Activated T-helper 2 cell treated with anti-CD3 and anti-CD28 coated beads, Interferon-gamma antibody, Interleukin-2, Interleukin-4, amounts not matched to agents 10 μg/mL and 5 μg/mL and 100 μg/mL, durations not matched to agents 14 hours and 24 hours and 36 hours (primary cell): ENCODE results near the gene H2BK1. TPM values are rescaled to one million over a fixed set of nuclear protein-coding genes. Genes with fewer than 3 reads are reported as not detected.

Experiments used
- DNase-seq: peaks from one replicate; pipeline ENCODE4 v3.0.0; 2021; ENCODE audit warnings: low spot score
- H3K27ac Mint-ChIP-seq: one replicate; pipeline ENCODE4 v1.8.0; 2021; ENCODE audit warnings: mixed read lengths
- H3K27me3 Mint-ChIP-seq: one replicate; pipeline ENCODE4 v1.8.0; 2021; ENCODE audit warnings: low read depth, mixed read lengths
- H3K36me3 Mint-ChIP-seq: one replicate; pipeline ENCODE4 v1.8.0; 2021; ENCODE audit warnings: low read depth, mixed read lengths
- H3K4me1 Mint-ChIP-seq: one replicate; pipeline ENCODE4 v1.8.0; 2021; ENCODE audit warnings: low read depth, mixed read lengths
- H3K4me3 Mint-ChIP-seq: one replicate; pipeline ENCODE4 v1.8.0; 2021; ENCODE audit warnings: low read depth, mild to moderate bottlenecking, moderate library complexity, mixed read lengths
- H3K9me3 Mint-ChIP-seq: one replicate; pipeline ENCODE4 v1.8.0; 2021; ENCODE audit warnings: mixed read lengths
- intact Hi-C: fragments of 100-400 bp; cut with micrococcal nuclease; formaldehyde crosslinking; loops from one replicate; pipeline ENCODE4 v1.15.1; 2023
- total RNA-seq: library from RNA; stranded (reverse); gene quantifications from 2 replicates; pipeline ENCODE4 v1.2.3, GENCODE V29; 2022

Gene H2BK1
- total RNA-seq, 1 donor from 2014 or later, result not detected

DNA sequence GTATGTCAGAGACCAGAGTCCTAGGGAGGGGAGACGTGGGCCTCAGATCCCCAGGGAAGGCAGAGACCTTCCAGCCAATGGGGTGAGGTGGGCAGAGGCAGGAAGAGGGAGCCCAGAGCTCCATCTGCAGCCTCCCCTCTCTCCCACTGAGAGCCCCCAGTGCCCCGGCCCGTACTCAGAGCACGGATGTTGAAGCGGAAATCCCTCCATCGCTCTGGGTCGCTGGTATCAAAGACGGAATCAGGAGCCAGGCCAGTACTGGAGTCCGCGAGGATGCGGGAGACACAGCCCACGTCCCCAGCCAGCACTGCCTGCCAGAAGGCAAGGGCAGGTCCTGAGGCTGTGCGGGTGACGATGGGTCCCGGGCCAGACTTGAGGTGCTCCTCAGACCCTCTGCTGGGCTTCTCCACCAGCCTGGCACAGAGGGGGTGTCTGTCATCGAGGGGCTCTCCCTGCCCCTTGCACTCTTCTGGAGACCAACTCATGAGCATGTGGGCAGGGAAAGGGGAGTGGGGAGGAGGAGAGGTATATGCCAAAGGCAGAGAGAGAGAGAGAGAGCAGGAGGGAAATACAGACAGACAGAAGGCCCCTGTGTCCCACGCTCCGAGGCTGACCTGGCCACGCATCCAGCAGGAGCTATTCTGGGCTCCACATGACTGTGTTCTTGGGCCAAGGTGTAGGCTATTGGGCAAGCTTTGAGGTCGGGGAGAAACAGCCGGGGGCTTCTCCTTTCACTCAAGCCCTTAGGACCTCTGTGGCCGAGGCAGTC is 23.5 kb downstream of the H2BK1 start, which contains the start of gene ASB10:
ASB10 (minus strand) TSS at position 611 of the 769 bp plus-strand sequence; CDS start at position 491, 120 bp downstream.
- DNase-seq, result no peak
- intact Hi-C loops, result no loop called here
- no peaks in the 10 kb centered on the region for H3K9me3 Mint-ChIP-seq
- H3K27me3 Mint-ChIP-seq, result peaks cover 10% of the 10 kb centered on the region
- no peak within 1 kb of the TSS for H3K27ac Mint-ChIP-seq
- H3K4me1 Mint-ChIP-seq, result no peaks in the 10 kb centered on the region
- H3K36me3 Mint-ChIP-seq, result no peaks in the 10 kb centered on the region
- no peak within 1 kb of the TSS for H3K4me3 Mint-ChIP-seq

DNA sequence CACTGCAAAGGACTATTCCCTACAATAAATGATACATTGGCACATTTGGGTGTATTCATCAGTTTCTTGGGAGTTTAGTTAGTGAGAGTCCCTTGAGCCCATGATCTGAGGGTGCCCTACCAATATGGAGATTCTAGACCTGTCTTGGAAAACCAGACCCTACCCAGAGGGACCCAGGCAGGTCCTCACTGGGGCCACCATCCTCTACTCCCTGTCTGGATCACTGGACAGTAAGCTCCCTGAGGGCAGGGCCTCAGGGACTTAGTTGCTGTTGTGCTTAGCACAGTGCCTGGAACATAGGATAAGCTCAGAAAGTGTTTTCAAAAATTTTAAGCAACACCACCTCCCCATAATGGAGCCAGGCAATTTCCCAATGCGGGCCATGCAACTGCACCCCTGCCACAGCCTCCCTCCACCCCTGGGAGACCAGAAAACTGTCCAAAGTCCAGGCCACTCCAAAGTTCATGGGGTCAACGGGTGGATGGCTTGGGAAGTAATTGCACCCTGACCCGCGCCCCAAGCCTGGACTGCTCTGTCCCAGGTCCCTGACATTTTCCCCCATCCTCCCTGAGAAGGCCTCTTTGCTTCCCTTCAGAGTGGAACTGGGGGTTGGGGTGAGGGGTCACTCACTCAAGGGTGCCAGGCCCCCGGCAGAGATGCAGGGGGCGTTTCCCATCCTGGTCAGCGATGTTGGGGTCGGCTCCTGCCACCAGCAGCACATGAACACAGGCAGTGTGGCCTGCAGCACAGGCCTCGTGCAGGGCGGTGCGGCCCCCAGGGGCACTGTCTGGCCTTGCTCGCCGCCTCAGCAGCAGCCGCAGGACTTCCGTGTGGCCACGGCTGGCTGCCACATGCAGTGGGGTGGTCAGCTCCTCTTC is 24.3 kb downstream of the H2BK1 start:
- H3K27ac Mint-ChIP-seq, result no peak overlapping the region
- H3K4me3 Mint-ChIP-seq, result no peak overlapping the region
- no peak for DNase-seq
- no peaks in the 10 kb centered on the region for H3K4me1 Mint-ChIP-seq
- H3K36me3 Mint-ChIP-seq, result no peaks in the 10 kb centered on the region
- intact Hi-C loops, result no loop called here
- H3K27me3 Mint-ChIP-seq, result peaks cover 10% of the 10 kb centered on the region
- H3K9me3 Mint-ChIP-seq, result no peaks in the 10 kb centered on the region

DNA sequence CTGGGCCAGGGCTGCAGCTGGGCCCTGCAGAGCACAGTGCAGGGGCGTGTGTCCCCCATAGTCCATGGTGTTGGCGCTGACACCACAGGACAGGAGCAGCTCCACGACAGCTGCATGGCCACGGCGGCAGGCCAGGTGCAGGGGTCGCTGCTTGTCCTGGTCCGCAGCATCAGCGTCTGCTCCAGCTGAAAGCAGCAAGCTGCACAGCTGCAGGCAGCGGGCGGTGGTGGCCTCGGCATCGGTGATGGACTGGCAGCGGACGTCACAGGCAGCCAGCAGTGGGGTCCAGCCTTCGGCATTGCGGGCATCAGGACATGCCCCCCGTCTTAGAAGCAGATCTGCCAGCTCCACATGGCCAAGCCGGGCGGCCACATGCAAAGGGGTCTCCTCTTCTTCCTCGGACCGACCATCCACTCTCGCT is 29.3 kb downstream of the H2BK1 start:
- no peaks in the 10 kb centered on the region for H3K9me3 Mint-ChIP-seq
- no peak overlapping the region for H3K4me3 Mint-ChIP-seq
- DNase-seq, result no peak
- no peak overlapping the region for H3K27ac Mint-ChIP-seq
- H3K27me3 Mint-ChIP-seq, result peaks cover 9% of the 10 kb centered on the region
- intact Hi-C loops, result no loop called here
- H3K4me1 Mint-ChIP-seq, result no peaks in the 10 kb centered on the region
- no peaks in the 10 kb centered on the region for H3K36me3 Mint-ChIP-seq

DNA sequence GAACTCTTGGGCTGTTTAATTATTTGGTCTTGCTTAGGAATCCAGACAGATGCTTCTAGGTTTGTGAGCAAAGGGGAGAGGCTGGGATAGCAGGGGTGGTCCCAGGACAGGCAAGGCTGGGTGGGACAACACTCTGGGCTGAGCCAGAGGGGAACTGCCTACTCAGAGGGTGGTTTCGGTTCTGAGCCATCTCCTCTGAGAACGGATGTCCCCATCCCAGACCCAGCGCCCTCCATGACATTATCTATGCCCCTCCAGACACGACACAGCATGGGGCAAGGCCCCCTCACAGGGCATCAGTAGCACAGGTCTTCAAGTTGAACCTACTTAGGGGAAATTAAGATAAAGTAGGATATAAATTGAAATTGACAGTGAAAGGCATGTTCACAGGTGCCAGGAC is 30.3 kb downstream of the H2BK1 start:
- intact Hi-C loops, result no loop called here
- Mint-ChIP-seq H3K4me3 (no peak overlapping the region), H3K27me3 (peaks cover 9% of the 10 kb centered on the region), H3K9me3 (no peaks in the 10 kb centered on the region), H3K27ac (no peak overlapping the region), H3K4me1 (no peaks in the 10 kb centered on the region), H3K36me3 (no peaks in the 10 kb centered on the region)
- no peak for DNase-seq

DNA sequence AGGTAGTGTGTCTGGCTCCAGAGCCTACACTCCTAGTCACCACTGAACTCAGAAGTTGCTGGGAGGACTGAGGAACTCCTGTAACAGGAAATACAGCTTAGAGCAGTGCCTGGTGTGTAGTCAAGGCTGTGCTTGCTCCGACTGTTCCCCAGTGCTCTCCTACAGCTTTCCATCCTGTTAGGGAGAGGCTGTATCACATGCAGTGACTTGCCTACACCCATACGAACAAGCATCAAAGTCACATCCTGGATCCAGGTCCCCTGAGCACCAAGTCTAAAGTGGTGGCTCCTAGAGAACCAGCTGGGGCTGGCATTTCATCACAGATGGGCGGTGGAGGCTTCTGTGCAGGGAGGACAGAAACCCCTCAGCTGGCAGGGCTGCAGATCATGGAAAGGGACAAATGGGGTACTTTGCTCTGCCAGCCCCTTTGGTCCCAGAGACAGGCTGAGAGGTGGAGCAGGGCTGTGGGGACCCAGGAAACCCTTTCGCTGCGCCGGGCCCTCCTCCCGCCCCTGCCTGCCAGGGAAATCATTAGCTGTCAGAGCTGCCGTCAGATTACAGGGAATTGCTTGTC is 30.9 kb downstream of the H2BK1 start:
- Mint-ChIP-seq H3K27ac (no peak overlapping the region), H3K4me1 (no peaks in the 10 kb centered on the region), H3K4me3 (no peak overlapping the region), H3K9me3 (no peaks in the 10 kb centered on the region), H3K27me3 (peaks cover 9% of the 10 kb centered on the region), H3K36me3 (no peaks in the 10 kb centered on the region)
- no peak for DNase-seq
- intact Hi-C loops, result no loop called here

DNA sequence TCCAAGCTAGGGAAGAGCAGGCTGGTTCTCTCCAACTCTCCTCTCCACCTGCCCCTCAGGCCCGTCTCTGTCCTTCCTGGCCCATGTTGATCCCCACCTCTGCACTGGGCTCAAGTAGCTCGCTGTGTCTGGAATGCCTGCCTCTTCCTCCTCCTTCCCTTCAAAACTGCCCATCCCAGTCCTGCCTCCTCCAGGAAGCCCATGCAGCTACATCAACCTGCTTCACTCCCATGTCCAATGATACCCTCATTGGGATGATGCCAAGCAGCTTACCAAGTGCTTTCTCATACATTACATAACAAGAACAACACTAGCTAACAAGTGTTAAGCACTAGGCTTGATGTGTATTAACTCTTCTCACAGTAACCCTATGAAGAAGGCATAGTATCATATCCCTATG is 31.5 kb downstream of the H2BK1 start:
- no peaks in the 10 kb centered on the region for H3K4me1 Mint-ChIP-seq
- DNase-seq, result no peak
- no peak overlapping the region for H3K4me3 Mint-ChIP-seq
- intact Hi-C loops, result no loop called here
- peaks cover 9% of the 10 kb centered on the region for H3K27me3 Mint-ChIP-seq
- no peaks in the 10 kb centered on the region for H3K36me3 Mint-ChIP-seq
- H3K27ac Mint-ChIP-seq, result no peak overlapping the region
- H3K9me3 Mint-ChIP-seq, result no peaks in the 10 kb centered on the region

DNA sequence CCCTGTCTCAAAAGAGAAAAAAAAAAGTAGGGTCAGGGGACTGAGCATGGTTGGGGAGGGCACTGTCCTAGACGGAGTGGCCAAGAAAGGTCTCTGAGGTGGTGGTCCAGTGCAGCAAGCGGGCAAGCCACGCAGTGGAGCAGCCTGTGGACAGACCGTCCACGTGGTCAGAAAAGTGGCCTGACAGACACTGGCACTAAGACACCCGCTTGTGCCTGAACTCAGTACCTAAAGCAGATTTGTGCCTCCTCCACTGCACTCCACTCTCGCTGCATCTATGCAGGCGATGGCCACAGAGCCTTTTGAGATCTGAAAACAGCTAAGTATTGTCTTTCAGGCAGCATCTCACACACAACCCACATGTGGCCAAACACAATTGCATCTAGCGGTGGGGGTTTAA is 32.1 kb downstream of the H2BK1 start:
- intact Hi-C loops, result no loop called here
- Mint-ChIP-seq H3K27me3 (peaks cover 9% of the 10 kb centered on the region), H3K4me3 (no peak overlapping the region), H3K27ac (no peak overlapping the region), H3K4me1 (no peaks in the 10 kb centered on the region), H3K9me3 (no peaks in the 10 kb centered on the region), H3K36me3 (no peaks in the 10 kb centered on the region)
- DNase-seq, result no peak

DNA sequence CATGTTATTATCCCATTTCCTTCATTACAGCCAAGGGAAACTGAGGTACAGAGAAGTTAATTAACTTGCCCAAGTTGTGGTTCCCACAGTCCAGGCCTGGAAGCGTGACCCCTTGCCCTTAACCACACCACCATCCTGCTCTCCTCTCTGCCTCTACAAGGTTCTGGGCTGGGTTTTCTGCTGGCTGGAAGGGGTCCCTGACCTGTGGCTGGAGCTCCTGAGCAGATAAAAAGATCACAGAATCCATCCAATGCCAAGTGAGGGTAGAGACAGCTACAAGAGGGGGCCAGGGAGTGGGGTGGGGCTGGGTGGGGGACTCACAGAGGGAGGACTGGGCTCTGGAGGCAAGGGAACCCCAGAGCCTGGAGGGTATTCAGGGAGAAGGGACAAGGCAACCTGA is 33.0 kb downstream of the H2BK1 start:
- H3K9me3 Mint-ChIP-seq, result no peaks in the 10 kb centered on the region
- no peaks in the 10 kb centered on the region for H3K36me3 Mint-ChIP-seq
- no peak overlapping the region for H3K27ac Mint-ChIP-seq
- no peak for DNase-seq
- intact Hi-C loops, result no loop called here
- peaks cover 1% of the 10 kb centered on the region for H3K4me1 Mint-ChIP-seq
- no peak overlapping the region for H3K4me3 Mint-ChIP-seq
- peaks cover 16% of the 10 kb centered on the region for H3K27me3 Mint-ChIP-seq

DNA sequence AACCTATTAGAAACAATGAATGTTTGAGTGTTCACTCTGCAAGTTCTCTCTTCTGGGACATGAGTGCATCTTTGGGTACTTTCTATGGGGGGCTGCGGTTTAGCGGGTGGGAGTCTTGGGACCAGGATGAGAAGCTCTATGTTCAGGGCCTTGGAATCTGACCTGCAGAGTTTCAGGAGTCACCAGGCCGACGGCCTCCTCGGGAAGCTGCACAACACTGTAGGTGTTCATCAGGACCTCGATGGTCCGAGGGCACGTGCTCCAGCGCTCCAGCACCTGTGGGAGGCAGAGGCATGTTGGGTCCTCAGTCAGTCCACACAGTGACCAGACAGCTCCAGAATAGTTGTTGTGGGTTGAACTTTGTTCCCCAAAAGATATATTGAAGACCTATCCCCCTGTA is 33.9 kb downstream of the H2BK1 start:
- no peak overlapping the region for H3K27ac Mint-ChIP-seq
- no peak for DNase-seq
- intact Hi-C loops, result no loop called here
- peaks cover 24% of the 10 kb centered on the region for H3K27me3 Mint-ChIP-seq
- no peaks in the 10 kb centered on the region for H3K9me3 Mint-ChIP-seq
- H3K4me3 Mint-ChIP-seq, result no peak overlapping the region
- H3K36me3 Mint-ChIP-seq, result no peaks in the 10 kb centered on the region
- H3K4me1 Mint-ChIP-seq, result peaks cover 4% of the 10 kb centered on the region

DNA sequence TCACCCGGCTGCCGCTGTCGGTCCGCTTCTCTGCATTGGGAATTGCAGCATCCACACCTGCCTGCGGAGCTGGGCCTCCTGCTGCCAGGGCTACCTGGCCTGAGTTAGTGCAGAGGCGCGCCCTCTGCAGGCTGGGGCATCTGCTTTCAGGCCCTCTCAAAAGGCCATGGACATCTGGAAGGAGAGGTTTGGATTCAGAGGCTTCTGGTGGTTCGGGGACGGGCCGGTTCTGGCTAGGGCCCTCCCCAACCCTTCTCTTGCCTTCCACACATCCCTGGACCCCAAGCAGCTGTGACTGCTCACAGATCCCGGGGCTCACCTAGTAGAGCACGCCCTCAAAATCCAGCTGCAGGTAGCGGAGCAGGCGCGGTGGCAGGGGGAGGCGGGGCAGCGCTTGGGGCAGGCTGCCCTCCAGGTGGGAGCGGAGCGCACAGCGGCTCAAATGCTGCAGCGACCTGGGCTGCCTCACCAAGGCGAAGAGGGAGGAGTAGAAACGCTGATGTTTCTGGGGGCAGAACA is 34.4 kb downstream of the H2BK1 start:
- H3K4me1 Mint-ChIP-seq, result peaks cover 4% of the 10 kb centered on the region
- H3K4me3 Mint-ChIP-seq, result no peak overlapping the region
- no peaks in the 10 kb centered on the region for H3K9me3 Mint-ChIP-seq
- no peak overlapping the region for H3K27ac Mint-ChIP-seq
- peaks cover 28% of the 10 kb centered on the region for H3K27me3 Mint-ChIP-seq
- intact Hi-C loops, result no loop called here
- no peak for DNase-seq
- no peaks in the 10 kb centered on the region for H3K36me3 Mint-ChIP-seq

DNA sequence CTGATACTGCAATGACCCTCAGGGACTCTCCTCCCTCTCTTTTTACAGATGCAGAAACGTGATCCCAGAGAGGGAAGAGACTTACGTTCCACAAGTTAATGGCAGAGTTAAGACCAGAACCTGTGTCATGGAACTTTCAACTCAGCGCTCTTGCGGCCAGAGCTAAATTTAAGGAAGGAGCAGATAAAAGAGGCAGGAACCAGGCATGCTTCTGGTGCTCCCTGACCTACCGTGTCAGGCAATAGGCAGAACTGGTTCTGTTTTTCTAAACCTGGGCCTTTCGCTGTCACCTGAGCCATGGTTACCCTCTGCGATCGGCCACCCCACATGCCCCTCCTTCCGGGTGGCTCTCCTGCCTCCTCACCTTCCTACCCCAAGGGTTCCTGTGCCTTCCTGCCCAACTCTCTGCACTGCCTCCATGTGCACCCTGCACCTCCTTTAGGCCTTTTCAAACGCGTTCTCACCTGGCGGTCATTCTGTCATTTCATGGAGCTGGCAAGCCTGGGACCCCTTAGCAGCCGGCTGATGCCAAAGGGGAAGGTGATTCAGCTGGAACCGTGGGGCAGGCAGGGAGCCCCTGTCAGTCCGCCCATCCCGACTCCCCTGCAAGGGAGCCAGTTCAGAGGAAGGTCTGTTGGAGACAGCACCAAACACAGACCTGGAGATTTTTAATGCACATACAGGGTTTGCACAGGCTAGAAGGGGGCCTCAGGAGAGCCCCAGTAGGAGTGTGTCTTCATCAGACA is 35.1 kb downstream of the H2BK1 start:
- Mint-ChIP-seq H3K4me3 (no peak overlapping the region), H3K36me3 (no peaks in the 10 kb centered on the region), H3K9me3 (no peaks in the 10 kb centered on the region), H3K27me3 (peaks cover 29% of the 10 kb centered on the region), H3K4me1 (peaks cover 4% of the 10 kb centered on the region), H3K27ac (no peak overlapping the region)
- no peak for DNase-seq
- intact Hi-C loops, result no loop called here

DNA sequence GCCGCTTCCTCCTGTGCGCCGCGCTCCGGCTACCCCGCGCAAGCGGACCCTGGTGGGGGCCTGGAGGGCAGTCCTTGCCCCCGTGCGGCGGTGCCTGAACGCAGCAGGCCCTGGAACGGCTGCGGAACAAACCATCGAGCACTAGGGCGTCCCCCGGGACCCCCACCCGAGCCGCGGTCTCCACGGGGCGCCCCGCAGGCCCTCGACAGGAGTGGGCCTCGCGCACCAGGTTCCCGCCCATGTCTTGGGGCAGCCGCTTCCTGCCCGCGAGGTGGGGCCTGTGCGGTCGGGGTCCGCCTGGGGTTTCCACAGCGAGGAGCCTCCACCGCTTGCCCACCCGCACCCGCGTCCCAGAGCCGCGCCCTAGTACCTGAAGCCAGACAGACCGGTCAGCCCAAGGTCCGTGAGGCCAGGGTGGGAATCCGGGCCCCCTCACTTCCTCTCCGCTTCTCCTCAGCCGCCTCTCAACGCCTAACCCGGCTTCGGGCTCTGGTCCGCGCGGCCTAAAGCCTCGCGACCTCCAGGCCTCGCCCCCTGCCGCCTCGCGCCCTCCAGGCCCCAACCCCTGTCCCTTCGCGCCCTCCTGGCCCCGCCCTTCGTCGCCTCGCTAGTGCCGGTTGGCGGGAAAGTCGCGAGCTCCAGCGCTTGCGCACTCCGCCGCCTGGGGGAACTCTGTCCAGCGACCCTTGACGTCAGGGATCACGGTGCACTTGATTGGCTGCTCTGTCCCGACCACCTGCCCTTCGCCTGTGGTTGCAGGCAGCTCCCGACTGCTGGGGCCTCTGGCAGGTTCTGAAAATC is 35.8 kb downstream of the H2BK1 start:
- Mint-ChIP-seq H3K4me3 (no peak overlapping the region), H3K27me3 (peaks cover 36% of the 10 kb centered on the region), H3K4me1 (peaks cover 4% of the 10 kb centered on the region), H3K36me3 (no peaks in the 10 kb centered on the region), H3K27ac (no peak overlapping the region), H3K9me3 (no peaks in the 10 kb centered on the region)
- intact Hi-C loops, result no loop called here
- DNase-seq, result no peak
